Prostate gland (tissue), 2 donors: ENCODE data around the gene GMDS.

Experiments used
- CTCF ChIP-seq, 4 experiments: fragments of 200-600 bp in 2 of 4; fragments of 450-650 bp in 2 of 4; sonication (generic) in 2 of 4; IDR thresholded peaks; 1 replicate in 3 of 4; 2 replicates in 1 of 4; pipeline ENCODE4 v1.5.1; 2016 to 2019; ENCODE audit warnings: antibody characterized with exemption in 4 of 4, mild to moderate bottlenecking in 2 of 4, moderate library complexity in 2 of 4
- POLR2A ChIP-seq: fragments of 450-650 bp; IDR thresholded peaks from one replicate; pipeline ENCODE4 v1.6.1; 2016; ENCODE audit warnings: antibody characterized with exemption, mild to moderate bottlenecking
- POLR2AphosphoS5 ChIP-seq: sonication (generic); formaldehyde crosslinking; IDR thresholded peaks from one replicate; pipeline ENCODE4 v1.6.1; 2017; ENCODE audit warnings: antibody characterized with exemption

DNA sequence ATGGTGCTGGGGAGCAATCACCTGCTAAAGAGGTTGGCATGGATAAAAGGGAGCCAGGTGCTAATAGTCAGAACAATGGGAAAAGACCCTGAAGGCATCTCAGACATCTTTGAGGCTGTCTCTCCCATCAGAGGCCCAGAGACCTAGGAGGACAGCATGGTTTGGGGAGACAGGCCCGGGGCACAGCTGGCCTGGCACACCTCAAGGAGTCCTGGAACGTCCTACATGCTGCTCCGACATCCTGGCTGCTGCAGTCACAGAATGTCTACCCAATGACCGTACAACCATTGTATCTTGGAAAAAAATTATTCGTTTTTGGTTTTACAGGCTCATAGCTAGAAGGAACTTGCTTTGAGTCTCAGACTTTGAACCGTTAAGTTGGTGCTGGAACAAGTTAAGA, 4.4 kb downstream of the GMDS start:
- no peak for TF ChIP-seq CTCF (IDR thresholded peaks at IDR 0.05)
- TF ChIP-seq POLR2AphosphoS5: no peak
- no peak for TF ChIP-seq POLR2A
